HG02642 (cell line): ENCODE results near the gene NHP2.
A peak's percentile ranks its signal among the peaks of the same experiment; 100 is the strongest.
"Not testable (repeated sequence)": the region's sequence is repeated elsewhere in the genome, so short reads cannot be mapped to it uniquely, and the experiment has no call there.

ENCODE experiments used
- ATAC-seq: cut with Tn5 transposase; IDR thresholded peaks from one replicate; pipeline ENCODE4 v1.9.1; 2021; ENCODE audit warnings: mild to moderate bottlenecking; ENCODE audit not compliant: unreplicated experiment, poor library complexity

Gene NHP2

DNA sequence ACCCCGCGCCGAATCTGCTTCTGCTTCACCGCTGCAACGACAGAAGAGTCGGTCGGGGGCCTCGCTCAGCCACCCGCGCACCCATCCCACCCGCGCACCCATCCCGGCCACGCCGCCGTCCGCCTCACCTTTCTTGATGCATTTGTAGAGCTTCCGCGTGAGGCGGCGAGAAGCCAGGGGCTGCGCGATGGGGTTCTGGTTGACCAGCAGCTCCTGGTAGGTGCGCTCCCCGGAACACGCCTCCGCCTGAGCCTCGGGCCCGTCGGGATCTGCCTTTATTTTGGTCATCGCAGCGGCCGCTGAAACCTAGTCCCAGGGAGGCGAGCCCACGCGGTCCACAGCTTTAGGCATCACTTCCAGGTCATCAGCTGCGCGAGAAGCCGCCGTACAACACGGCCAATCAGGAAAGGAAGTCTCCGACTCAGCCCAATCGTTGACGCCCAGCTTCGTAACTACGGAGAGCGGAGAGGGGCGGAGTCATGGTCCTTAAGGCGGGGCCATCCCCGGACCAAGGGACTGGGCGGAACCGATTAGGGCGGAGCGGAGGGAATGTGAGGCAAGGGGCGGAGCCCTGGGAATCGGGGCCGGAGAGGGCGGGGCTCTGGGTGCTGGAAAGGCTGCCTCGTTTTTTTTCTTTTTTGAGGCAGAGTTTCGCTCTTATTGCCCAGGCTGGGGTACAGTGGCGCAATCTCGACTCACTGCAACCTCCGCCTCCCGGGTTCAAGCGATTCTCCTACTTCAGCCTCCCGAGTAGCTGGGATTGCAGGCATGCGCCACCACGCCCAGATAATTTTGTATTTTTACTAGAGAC, at the start of gene NHP2:
NHP2 (minus strand) TSS at position 356 of the 811 bp plus-strand sequence; CDS start at position 288, 68 bp downstream.
- ATAC-seq, result peak; percentile 98

DNA sequence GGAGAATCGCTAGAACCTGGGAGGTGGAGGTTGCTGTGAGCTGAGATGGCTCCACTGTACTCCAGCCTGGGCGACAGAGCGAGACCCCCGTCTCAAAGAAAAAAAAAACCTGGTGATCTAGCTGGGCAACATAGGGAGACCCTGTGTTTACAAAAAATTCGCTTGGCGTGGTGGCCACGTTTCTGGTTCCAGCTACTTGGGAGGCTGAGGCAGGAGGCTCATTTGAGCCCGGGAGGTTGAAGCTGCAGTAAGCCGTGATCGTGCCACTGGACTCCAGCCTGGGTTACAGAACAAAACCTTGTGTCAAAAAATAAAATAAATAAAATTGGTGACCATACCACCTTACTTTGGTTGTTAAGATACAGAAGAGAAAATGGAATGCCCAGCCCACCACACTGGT, 48.9 kb upstream of the NHP2 start:
- no peak for ATAC-seq

DNA sequence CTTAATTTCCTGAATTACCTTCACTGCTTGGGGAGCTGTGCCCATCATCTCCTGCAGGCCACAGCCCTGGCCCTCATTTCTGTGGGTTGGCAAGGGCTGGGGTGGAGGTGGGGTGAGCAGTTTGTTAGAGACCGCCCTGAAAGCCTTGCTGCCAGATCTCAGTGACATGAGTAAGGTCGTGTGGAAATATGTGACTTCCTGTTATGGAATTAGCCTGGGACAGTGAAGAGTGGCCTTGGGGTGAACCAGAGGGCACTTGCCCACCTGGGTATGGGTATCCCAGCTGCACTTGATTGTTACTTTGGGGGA, 48.2 kb upstream of the NHP2 start:
- no peak for ATAC-seq

GRCh38 chr5:178201221-178201926, 47.7 kb upstream of the NHP2 start:
- ATAC-seq, result no peak

- ATAC-seq, result no peak
Measured at GRCh38 chr5:178199581-178200434, 46.1 kb upstream of the NHP2 start.

- no peak for ATAC-seq
Measured at GRCh38 chr5:178198706-178199105, 45.0 kb upstream of the NHP2 start.

DNA sequence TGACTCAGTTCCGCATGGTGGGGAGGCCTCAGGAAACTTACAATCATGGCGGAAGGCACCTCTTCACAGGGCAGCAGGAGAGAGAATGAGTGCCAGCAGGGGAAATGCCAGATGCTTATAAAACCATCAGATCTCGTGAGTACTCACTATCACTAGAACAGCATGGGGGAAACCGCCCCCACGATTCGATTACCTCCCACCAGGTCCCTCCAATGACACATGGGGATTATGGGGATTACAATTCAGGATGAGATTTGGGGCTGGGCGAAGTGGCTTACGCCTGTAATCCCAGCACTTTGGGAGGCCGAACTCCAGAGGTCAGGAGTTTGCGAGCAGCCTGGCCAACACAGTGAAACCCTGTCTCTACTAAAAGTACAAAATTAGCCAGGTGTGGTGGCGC, 44.5 kb upstream of the NHP2 start:
- not testable (repeated sequence) for ATAC-seq

- no peak for ATAC-seq
Measured at GRCh38 chr5:178196986-178197385, 43.3 kb upstream of the NHP2 start.

DNA sequence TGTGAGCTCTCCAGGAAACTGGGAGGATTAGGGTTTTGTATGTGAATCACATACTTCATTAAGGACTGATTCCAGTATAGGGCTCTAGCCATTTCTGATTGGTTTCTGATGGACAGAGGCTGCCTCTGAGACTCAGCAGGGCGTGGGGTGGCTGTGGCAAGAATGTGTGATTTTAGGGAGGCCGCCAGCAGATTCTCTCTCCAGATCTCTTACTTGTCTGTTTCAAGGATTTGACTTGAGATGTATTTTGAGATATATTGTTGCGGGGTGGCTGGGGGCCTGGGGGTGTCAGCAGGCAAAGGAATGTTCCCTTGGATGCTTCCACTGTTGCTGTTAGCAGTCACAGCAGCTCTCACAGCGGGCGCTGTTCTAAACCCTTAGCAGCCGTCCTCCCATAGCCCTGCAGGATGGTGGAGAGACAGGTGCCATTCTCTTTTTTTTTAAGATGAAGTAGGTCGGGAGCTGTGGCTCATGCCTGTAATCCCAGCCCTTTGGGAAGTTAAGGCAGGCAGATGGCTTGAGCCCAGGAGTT, 42.7 kb upstream of the NHP2 start:
- no peak for ATAC-seq

GRCh38 chr5:178194026-178194425, 40.3 kb upstream of the NHP2 start:
- no peak for ATAC-seq

DNA sequence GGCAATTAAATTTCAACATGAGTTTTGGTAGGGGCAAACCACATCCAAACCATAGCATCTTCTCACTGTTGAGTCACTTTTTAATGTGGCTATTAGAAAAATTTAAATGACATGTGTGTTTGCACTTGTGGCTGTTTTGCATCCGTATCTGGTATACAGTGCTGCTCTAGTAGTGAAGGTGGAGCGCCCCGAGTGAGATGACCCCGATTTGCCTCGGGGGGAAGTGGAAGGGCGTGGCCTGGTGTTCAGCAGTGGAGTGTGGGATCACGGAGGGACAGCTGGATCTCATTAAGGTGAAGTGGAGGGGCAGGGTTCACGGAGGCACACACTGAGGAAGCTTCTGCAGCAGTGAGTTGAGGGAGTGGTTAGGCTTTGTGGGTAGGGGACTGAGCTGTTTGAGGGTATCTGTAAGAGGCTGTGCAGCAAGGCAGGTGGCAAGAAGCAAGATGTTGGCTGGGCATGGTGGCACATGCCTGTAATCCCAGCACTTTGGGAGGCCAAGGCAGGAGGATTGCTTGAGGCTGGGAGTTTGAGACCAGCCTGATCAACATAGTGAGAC, 39.6 kb upstream of the NHP2 start:
- ATAC-seq, result no peak

DNA sequence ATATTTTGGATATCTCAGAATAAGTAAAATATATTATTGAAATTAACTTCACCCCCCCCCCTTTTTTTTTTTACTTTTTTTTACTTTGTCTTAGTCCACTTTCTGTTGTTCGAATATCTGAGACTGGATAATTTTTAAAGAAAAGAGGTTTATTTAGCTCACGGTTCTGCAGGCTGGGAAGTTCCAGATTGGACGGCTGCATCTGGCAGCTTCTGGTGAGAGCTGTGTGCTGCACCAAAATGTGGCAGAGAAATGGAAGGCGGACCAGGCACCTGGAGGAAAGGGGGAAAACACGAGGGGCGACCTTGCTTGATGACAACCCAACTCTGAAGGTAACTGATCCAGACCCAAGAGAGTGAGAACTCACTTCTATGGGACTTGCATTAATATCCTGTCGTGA, 39.1 kb upstream of the NHP2 start:
- no peak for ATAC-seq

DNA sequence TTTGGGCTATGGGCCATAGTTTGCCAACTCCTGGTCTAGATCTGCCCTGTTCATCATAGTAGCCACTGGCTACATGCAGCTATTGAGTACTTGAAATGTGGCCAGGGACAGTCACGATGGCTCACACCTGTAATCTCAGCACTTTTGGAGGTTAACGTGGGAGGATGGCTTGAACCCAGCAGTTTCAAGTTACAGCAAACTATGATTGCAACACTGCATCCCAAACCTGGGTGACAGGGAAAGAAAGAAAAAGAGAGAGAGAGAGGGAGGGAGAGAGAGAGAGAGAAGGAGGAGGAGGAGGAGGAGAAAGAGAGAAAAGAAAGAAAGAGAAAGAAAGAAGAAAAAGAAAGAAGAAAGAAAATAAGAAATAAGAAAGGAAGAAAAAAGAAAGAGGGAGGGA, 38.6 kb upstream of the NHP2 start:
- ATAC-seq, result no peak

DNA sequence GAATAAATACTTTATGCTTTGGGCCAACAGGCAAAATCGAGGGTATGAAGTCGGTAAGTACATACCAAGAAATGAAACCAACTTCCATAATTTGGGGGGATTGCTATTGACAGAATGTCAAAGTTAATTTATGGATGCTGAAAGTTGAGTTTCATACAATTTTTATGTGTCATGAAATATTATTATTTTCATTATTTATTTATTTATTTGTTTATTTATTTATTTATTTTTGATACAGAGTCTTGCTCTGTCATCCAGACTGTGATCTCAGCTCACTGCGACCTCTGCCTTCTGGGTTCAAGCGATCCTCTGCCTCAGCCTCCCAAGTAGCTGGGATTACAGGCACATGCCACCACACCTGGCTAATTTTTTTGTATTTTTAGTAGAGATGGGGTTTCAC, 38.0 kb upstream of the NHP2 start:
- ATAC-seq, result no peak

GRCh38 chr5:178189433-178189832, 35.7 kb upstream of the NHP2 start:
- no peak for ATAC-seq

GRCh38 chr5:178187014-178187413, 33.3 kb upstream of the NHP2 start, which contains the start of gene GMCL2:
GMCL2 (minus strand) TSS chr5:178187371; CDS start chr5:178187299, 72 bp downstream.
- ATAC-seq, result no peak

- ATAC-seq, result no peak
Measured at GRCh38 chr5:178186427-178186826, 32.7 kb upstream of the NHP2 start.

- no peak for ATAC-seq
Measured at GRCh38 chr5:178182158-178182876, 28.6 kb upstream of the NHP2 start.

GRCh38 chr5:178180141-178180863, 26.6 kb upstream of the NHP2 start:
- ATAC-seq, result no peak
